Measurements from ENCODE around the gene CAPN5. TPM values are rescaled to one million over a fixed set of nuclear protein-coding genes. Genes with fewer than 3 reads are reported as not detected.

CAPN5 gene
- total and polyA plus RNA-seq, 2 of the 13 experiments (the other 11 are each of a cell fraction or from before 2014, with no cell fraction given), result 0.27 to 1.2 TPM

GRCh38 chr11:77093056-77093891, 26.5 kb downstream of the CAPN5 start:
- H3K4me2 ChIP-seq (ENCODE audit: low read depth, low read length), result no peak overlapping the region
- H3K36me3 ChIP-seq (replicated peaks in 1 of 2; ENCODE audit: control insufficient read depth in 1 of 2, insufficient read depth in 2 of 2, low read length in 2 of 2), result no peaks in the 10 kb centered on the region
- in situ Hi-C loops (cut with HindIII; ENCODE audit: extremely low pct_ligation_motif_present, low pct_unique_long_range_greater_than_20kb) (loop anchor here (5.0 kb wide), 2 partner anchors 46 to 176 kb away; no protein-coding TSS in a partner anchor), intact Hi-C loops (cut with micrococcal nuclease; ENCODE audit: unreplicated experiment) (loop anchor here (10.0 kb wide), 1 partner anchor 288 kb away; no protein-coding TSS in a partner anchor)
- CTCF ChIA-PET (ENCODE audit: low intra/inter-chr PET ratio, low total read pairs), result no interaction called here
- peaks cover 29% of the 10 kb centered on the region for H3K4me1 ChIP-seq (ENCODE audit: insufficient read depth, low read length)
- peak; percentile 82 for TF ChIP-seq ZNF768 (CRISPR knock-in tag; IDR thresholded peaks at IDR 0.05)
- TF ChIP-seq MED13 (CRISPR knock-in tag; IDR thresholded peaks at IDR 0.05), result no peak
- no peaks in the 10 kb centered on the region for H3K27me3 ChIP-seq (ENCODE audit: control insufficient read depth in 1 of 2, insufficient read depth in 2 of 2, low read length in 2 of 2)
- no peak overlapping the region for H3K4me3 ChIP-seq (replicated peaks in 1 of 3; ENCODE audit: insufficient read depth in 1 of 3, low read depth in 2 of 3, low read length in 3 of 3)
- no peak for ATAC-seq
- H2AFZ ChIP-seq (ENCODE audit: low read length), result no peak overlapping the region
- no peak overlapping the region for H3K9ac ChIP-seq (ENCODE audit: insufficient read depth, low read depth, low read length)
- H3K27ac ChIP-seq (ENCODE audit: extremely low read length, insufficient read depth, low read length), result no peak overlapping the region
- no peak for DNase-seq (ENCODE audit: low spot score)
- POLR2A ChIA-PET, result no interaction called here
- H3K9me3 ChIP-seq (ENCODE audit: low read length), result no peaks in the 10 kb centered on the region
- H4K20me1 ChIP-seq (ENCODE audit: insufficient read depth, low read length), result no peaks in the 10 kb centered on the region
- H3K79me2 ChIP-seq (ENCODE audit: insufficient read depth, low read length), result no peaks in the 10 kb centered on the region
- FAIRE-seq, result no peak
- no TSS peak for BruUV-seq (replicated peaks)
- 70% methylated on average over 26 of the region's 33 CpGs for WGBS (ENCODE audit: low lambda C conversion rate)

GRCh38 chr11:77093987-77094840, 27.4 kb downstream of the CAPN5 start:
- Histone ChIP-seq H3K27me3 (ENCODE audit: control insufficient read depth in 1 of 2, insufficient read depth in 2 of 2, low read length in 2 of 2) (no peaks in the 10 kb centered on the region), H3K9ac (ENCODE audit: insufficient read depth, low read depth, low read length) (no peak overlapping the region), H3K4me2 (ENCODE audit: low read depth, low read length) (no peak overlapping the region), H3K27ac (ENCODE audit: extremely low read length, insufficient read depth, low read length) (no peak overlapping the region), H3K79me2 (ENCODE audit: insufficient read depth, low read length) (no peaks in the 10 kb centered on the region), H4K20me1 (ENCODE audit: insufficient read depth, low read length) (no peaks in the 10 kb centered on the region), H3K9me3 (ENCODE audit: low read length) (no peaks in the 10 kb centered on the region), H3K4me3 (replicated peaks in 1 of 3; ENCODE audit: insufficient read depth in 1 of 3, low read depth in 2 of 3, low read length in 3 of 3) (no peak overlapping the region), H2AFZ (ENCODE audit: low read length) (no peak overlapping the region), H3K4me1 (ENCODE audit: insufficient read depth, low read length) (peaks cover 27% of the 10 kb centered on the region), H3K36me3 (replicated peaks in 1 of 2; ENCODE audit: control insufficient read depth in 1 of 2, insufficient read depth in 2 of 2, low read length in 2 of 2) (no peaks in the 10 kb centered on the region)
- intact Hi-C loops (cut with micrococcal nuclease; ENCODE audit: unreplicated experiment), result loop anchor here (10.0 kb wide), 1 partner anchor 289 kb away; no protein-coding TSS in a partner anchor
- no peak for DNase-seq (ENCODE audit: low spot score)
- POLR2A ChIA-PET, result interaction anchor here (2.2 kb wide), 1 partner anchor 29 kb away, joined by 16 read pairs; the partner anchor contains the start of gene CAPN5
- BruUV-seq (replicated peaks), result no TSS peak
- in situ Hi-C loops (cut with HindIII; ENCODE audit: extremely low pct_ligation_motif_present, low pct_unique_long_range_greater_than_20kb), result loop anchor here (5.0 kb wide), 2 partner anchors 47 to 177 kb away; no protein-coding TSS in a partner anchor
- CTCF ChIA-PET (ENCODE audit: low intra/inter-chr PET ratio, low total read pairs), result no interaction called here
- TF ChIP-seq TP53 (CRISPR knock-in tag; conservative IDR thresholded peaks at IDR 0.05) (no peak), ZNF768 (CRISPR knock-in tag; IDR thresholded peaks at IDR 0.05) (peak; percentile 53)
- no peak for FAIRE-seq
- ATAC-seq, result no peak
- 91% methylated on average over 5 of the region's 6 CpGs for WGBS (ENCODE audit: low lambda C conversion rate)

Measured in HepG2 (cell line).